Activated B cell treated with CpG ODN at 0.5 μM for 24 hours (primary cell): ENCODE results near the gene OSBPL6. TPM values are rescaled to one million over a fixed set of nuclear protein-coding genes. Genes with fewer than 3 reads are reported as not detected.

ENCODE experiments used
- ATAC-seq: fragments of 200-7000 bp; cut with Tn5 transposase; one replicate; pipeline ENCODE4 v1.10.0; 2021; ENCODE audit warnings: low read depth, mild to moderate bottlenecking, moderate library complexity
- CTCF ChIA-PET: fragments of 350-600 bp; sonication (Branson Sonifier 250); formaldehyde crosslinking; loops from one replicate; lab custom pipeline; 2021; ENCODE audit warnings: antibody characterized with exemption; lab: Charles Lee
- POLR2A ChIA-PET: fragments of 350-600 bp; sonication (Branson Sonifier 250); formaldehyde crosslinking; loops from one replicate; lab custom pipeline; 2021; ENCODE audit warnings: antibody characterized with exemption; lab: Charles Lee
- DNase-seq: peaks from one replicate; pipeline ENCODE4 v3.0.0; 2022
- H3K27ac Mint-ChIP-seq: one replicate; pipeline ENCODE4 v1.8.0; 2020; ENCODE audit warnings: mixed read lengths
- H3K27me3 Mint-ChIP-seq: one replicate; pipeline ENCODE4 v1.8.0; 2021; ENCODE audit warnings: mixed read lengths
- H3K36me3 Mint-ChIP-seq: one replicate; pipeline ENCODE4 v1.8.0; 2021; ENCODE audit warnings: low read depth, mixed read lengths
- H3K4me1 Mint-ChIP-seq: one replicate; pipeline ENCODE4 v1.8.0; 2021; ENCODE audit warnings: mixed read lengths
- H3K4me3 Mint-ChIP-seq: one replicate; pipeline ENCODE4 v1.8.0; 2020; ENCODE audit warnings: mild to moderate bottlenecking, mixed read lengths
- H3K9me3 Mint-ChIP-seq: one replicate; pipeline ENCODE4 v1.8.0; 2020; ENCODE audit warnings: mixed read lengths
- CTCF ChIP-seq: fragments of 200-600 bp; IDR thresholded peaks from one replicate; pipeline ENCODE4 v1.8.0; 2022; ENCODE audit warnings: antibody characterized with exemption, mild to moderate bottlenecking
- intact Hi-C: fragments of 100-400 bp; cut with micrococcal nuclease; formaldehyde crosslinking; loops from one replicate; pipeline ENCODE4 v1.15.1; 2024
- total RNA-seq: library from RNA; stranded (reverse); gene quantifications from 2 replicates; pipeline ENCODE4 v1.2.3, GENCODE V29; 2022

OSBPL6 gene
- total RNA-seq, 1 donor from 2014 or later: not detected

- CTCF ChIA-PET: no interaction called here
- intact Hi-C loops: no loop called here
- TF ChIP-seq CTCF: no peak
- DNase-seq (no peak), ATAC-seq (no peak)
- Mint-ChIP-seq H3K27me3 (peaks cover 2% of the 10 kb centered on the region), H3K4me3 (no peak overlapping the region), H3K27ac (no peak overlapping the region), H3K4me1 (no peaks in the 10 kb centered on the region), H3K9me3 (no peaks in the 10 kb centered on the region), H3K36me3 (no peaks in the 10 kb centered on the region)
- POLR2A ChIA-PET: no interaction called here
These were observed 168.9 kb downstream of the OSBPL6 start for GRCh38 chr2:178363252-178363651.

GRCh38 chr2:178365116-178365515, 170.8 kb downstream of the OSBPL6 start:
- H3K27ac Mint-ChIP-seq: no peak overlapping the region
- ChIA-PET POLR2A (no interaction called here), CTCF (no interaction called here)
- no peak for TF ChIP-seq CTCF
- H3K27me3 Mint-ChIP-seq: peaks cover 2% of the 10 kb centered on the region
- no peaks in the 10 kb centered on the region for H3K4me1 Mint-ChIP-seq
- no peaks in the 10 kb centered on the region for H3K36me3 Mint-ChIP-seq
- H3K4me3 Mint-ChIP-seq: no peak overlapping the region
- intact Hi-C loops: no loop called here
- no peaks in the 10 kb centered on the region for H3K9me3 Mint-ChIP-seq
- DNase-seq (no peak), ATAC-seq (no peak)

GRCh38 chr2:178366412-178366811, 172.1 kb downstream of the OSBPL6 start:
- no peak for TF ChIP-seq CTCF
- ATAC-seq (no peak), DNase-seq (no peak)
- intact Hi-C loops: no loop called here
- no peaks in the 10 kb centered on the region for H3K9me3 Mint-ChIP-seq
- H3K4me1 Mint-ChIP-seq: no peaks in the 10 kb centered on the region
- POLR2A ChIA-PET: no interaction called here
- CTCF ChIA-PET: no interaction called here
- no peaks in the 10 kb centered on the region for H3K36me3 Mint-ChIP-seq
- peaks cover 2% of the 10 kb centered on the region for H3K27me3 Mint-ChIP-seq
- no peak overlapping the region for H3K27ac Mint-ChIP-seq
- H3K4me3 Mint-ChIP-seq: no peak overlapping the region

- ChIA-PET CTCF (no interaction called here), POLR2A (no interaction called here)
- intact Hi-C loops: no loop called here
- no peak for ATAC-seq
- H3K4me1 Mint-ChIP-seq: no peaks in the 10 kb centered on the region
- H3K9me3 Mint-ChIP-seq: no peaks in the 10 kb centered on the region
- no peaks in the 10 kb centered on the region for H3K36me3 Mint-ChIP-seq
- no peak overlapping the region for H3K4me3 Mint-ChIP-seq
- H3K27me3 Mint-ChIP-seq: peaks cover 2% of the 10 kb centered on the region
- no peak overlapping the region for H3K27ac Mint-ChIP-seq
- no peak for DNase-seq
- no peak for TF ChIP-seq CTCF
These were observed 173.0 kb downstream of the OSBPL6 start for GRCh38 chr2:178367344-178367743.

GRCh38 chr2:178374865-178375264, 180.6 kb downstream of the OSBPL6 start:
- intact Hi-C loops: no loop called here
- ChIA-PET CTCF (no interaction called here), POLR2A (no interaction called here)
- Mint-ChIP-seq H3K27me3 (peaks cover 24% of the 10 kb centered on the region), H3K9me3 (no peaks in the 10 kb centered on the region), H3K27ac (no peak overlapping the region), H3K4me3 (no peak overlapping the region), H3K36me3 (no peaks in the 10 kb centered on the region), H3K4me1 (no peaks in the 10 kb centered on the region)
- TF ChIP-seq CTCF: no peak
- ATAC-seq: no peak
- DNase-seq: no peak
